ENCODE measurements around the gene ART3.
"Not testable (repeated sequence)": the region's sequence is repeated elsewhere in the genome, so short reads cannot be mapped to it uniquely, and the experiment has no call there.

- TF ChIP-seq E2F3 (CRISPR knock-in tag; IDR thresholded peaks at IDR 0.05); TARDBP (IDR thresholded peaks at IDR 0.05); ZBTB11 (CRISPR knock-in tag; IDR thresholded peaks at IDR 0.05); BRCA1 (IDR thresholded peaks at IDR 0.05); BRCA1 (CRISPR knock-in tag; IDR thresholded peaks at IDR 0.05); KLF13 (tag; IDR thresholded peaks at IDR 0.05; ENCODE audit: borderline replicate concordance, low read depth); FOS (IDR thresholded peaks at IDR 0.05; ENCODE audit: extremely low read depth, insufficient read length); CHD4 (IDR thresholded peaks at IDR 0.05; ENCODE audit: insufficient read depth, insufficient replicate concordance, low read depth, low read length, poor library complexity, severe bottlenecking); HCFC1 (IDR thresholded peaks at IDR 0.05; ENCODE audit: low read depth, low read length); CHCHD3 (CRISPR knock-in tag; IDR thresholded peaks at IDR 0.05); PBX2 (CRISPR knock-in tag; IDR thresholded peaks at IDR 0.05; ENCODE audit: low read depth); PBX2 (tag; conservative IDR thresholded peaks at IDR 0.05; ENCODE audit: low read depth): not testable (repeated sequence)
- TF ChIP-seq, protein P1, sequence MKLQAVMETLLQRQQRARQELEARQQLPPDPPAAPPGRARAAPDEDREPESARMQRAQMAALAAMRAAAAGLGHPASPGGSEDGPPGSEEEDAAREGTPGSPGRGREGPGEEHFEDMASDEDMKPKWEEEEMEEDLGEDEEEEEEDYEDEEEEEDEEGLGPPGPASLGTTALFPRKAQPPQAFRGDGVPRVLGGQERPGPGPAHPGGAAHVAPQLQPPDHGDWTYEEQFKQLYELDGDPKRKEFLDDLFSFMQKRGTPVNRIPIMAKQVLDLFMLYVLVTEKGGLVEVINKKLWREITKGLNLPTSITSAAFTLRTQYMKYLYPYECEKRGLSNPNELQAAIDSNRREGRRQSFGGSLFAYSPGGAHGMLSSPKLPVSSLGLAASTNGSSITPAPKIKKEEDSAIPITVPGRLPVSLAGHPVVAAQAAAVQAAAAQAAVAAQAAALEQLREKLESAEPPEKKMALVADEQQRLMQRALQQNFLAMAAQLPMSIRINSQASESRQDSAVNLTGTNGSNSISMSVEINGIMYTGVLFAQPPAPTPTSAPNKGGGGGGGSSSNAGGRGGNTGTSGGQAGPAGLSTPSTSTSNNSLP (IDR thresholded peaks at IDR 0.05; ENCODE audit: borderline replicate concordance, low read depth, low read length), result not testable (repeated sequence)
- TF ChIP-seq, protein P2, sequence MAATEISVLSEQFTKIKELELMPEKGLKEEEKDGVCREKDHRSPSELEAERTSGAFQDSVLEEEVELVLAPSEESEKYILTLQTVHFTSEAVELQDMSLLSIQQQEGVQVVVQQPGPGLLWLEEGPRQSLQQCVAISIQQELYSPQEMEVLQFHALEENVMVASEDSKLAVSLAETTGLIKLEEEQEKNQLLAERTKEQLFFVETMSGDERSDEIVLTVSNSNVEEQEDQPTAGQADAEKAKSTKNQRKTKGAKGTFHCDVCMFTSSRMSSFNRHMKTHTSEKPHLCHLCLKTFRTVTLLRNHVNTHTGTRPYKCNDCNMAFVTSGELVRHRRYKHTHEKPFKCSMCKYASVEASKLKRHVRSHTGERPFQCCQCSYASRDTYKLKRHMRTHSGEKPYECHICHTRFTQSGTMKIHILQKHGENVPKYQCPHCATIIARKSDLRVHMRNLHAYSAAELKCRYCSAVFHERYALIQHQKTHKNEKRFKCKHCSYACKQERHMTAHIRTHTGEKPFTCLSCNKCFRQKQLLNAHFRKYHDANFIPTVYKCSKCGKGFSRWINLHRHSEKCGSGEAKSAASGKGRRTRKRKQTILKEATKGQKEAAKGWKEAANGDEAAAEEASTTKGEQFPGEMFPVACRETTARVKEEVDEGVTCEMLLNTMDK (IDR thresholded peaks at IDR 0.05; ENCODE audit: borderline replicate concordance, insufficient read depth, low read depth, low read length, poor library complexity, severe bottlenecking), result not testable (repeated sequence)
- TF ChIP-seq, protein P3, sequence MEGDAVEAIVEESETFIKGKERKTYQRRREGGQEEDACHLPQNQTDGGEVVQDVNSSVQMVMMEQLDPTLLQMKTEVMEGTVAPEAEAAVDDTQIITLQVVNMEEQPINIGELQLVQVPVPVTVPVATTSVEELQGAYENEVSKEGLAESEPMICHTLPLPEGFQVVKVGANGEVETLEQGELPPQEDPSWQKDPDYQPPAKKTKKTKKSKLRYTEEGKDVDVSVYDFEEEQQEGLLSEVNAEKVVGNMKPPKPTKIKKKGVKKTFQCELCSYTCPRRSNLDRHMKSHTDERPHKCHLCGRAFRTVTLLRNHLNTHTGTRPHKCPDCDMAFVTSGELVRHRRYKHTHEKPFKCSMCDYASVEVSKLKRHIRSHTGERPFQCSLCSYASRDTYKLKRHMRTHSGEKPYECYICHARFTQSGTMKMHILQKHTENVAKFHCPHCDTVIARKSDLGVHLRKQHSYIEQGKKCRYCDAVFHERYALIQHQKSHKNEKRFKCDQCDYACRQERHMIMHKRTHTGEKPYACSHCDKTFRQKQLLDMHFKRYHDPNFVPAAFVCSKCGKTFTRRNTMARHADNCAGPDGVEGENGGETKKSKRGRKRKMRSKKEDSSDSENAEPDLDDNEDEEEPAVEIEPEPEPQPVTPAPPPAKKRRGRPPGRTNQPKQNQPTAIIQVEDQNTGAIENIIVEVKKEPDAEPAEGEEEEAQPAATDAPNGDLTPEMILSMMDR (IDR thresholded peaks at IDR 0.05 in 2 of 3, conservative IDR thresholded peaks at IDR 0.05 in 1 of 3; ENCODE audit: insufficient read depth in 2 of 3, low read depth in 1 of 3, low read length in 3 of 3), result not testable (repeated sequence)
Measured at GRCh38 chr4:76042241-76042998, 32.1 kb upstream of the ART3 start.
